GM19238 (cell line): Measurements from ENCODE around the gene DPP6.

Experiments used
- DNase-seq: peaks from one replicate; pipeline ENCODE4 v3.0.0; 2011; ENCODE audit warnings: low spot score; ENCODE audit not compliant: insufficient read length

DPP6 gene

DNA sequence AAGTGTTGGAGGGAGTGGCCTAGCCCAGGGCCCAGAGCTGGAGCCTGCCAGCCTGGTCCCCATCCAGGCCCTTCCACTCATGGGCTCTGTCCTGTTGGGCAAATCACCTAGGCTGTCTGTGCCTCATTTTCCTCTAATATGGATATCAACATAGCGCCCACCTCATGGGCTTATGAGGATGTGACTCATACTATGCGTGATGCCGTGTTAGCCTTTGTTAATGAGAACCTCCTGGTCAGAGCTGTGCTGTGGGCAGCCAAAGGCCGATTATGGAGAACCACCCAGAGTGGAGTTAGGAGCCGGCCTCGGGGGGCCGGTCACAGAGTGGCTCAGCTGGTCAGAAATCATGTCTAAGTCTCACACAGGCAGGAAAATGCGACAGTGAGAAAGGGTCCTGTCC is 644.4 kb downstream of the DPP6 start:
- no peak for DNase-seq

DNA sequence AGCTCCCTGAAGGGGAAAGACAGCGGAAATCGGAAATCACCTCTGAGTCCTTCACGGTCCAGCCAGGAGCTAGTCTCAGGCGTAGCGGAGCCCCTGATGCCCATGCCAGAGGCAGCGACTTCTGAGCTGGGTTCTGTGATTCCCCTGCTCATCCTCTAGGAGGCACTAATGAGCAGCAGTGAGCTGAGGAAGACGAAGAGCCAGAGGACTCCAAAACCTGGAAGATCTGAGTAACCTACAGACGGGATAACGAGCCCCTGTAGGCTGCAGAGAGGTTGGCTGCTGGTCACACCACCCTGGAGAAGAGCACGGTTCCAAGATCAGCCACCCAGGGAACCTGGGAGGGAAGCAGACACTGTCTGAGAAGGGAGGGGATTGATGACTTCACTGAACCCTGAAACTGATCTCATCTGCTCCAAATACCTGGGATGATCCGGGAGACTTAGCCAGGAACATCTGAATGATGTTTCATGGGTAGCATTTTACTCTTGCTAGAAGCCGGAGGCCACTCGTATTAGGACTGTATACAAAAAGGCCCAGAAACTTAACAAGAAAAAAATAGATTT is 646.6 kb downstream of the DPP6 start:
- DNase-seq: no peak

- DNase-seq: no peak
Measured at GRCh38 chr7:154699417-154699816, 647.2 kb downstream of the DPP6 start.

DNA sequence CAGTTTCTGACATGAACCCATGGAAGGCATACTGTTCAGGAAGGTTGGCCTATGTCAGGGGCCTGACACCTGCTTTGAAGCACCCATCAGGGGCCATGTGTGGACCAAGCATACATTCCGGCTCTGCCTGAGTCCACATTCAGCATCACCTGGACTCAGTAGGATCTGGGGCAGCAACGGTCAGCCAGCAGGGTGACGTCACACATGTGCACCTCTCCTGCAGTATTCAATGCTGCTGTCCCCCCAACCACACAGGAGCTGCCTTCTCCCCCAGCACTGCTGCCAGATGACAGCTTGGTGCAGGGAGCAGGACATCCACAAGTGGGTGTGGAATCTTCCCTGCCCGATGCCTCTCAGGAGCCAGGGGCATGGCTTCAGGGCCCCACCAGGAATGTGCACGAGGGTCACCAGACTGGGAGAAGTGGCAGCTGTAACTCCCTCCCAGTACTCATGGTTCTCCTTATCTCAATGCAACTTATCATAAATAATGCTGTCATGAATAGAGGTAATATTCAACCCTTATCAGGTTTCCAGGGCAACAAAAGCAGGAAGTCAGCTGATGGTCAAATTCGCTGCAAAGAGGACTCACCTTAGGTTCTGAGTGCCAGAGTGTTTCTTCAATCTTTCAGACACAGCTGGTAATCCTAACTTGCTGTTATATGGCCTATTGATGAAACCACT is 657.8 kb downstream of the DPP6 start:
- no peak for DNase-seq

- DNase-seq: no peak
Measured at GRCh38 chr7:154720016-154720415, 667.8 kb downstream of the DPP6 start.

- DNase-seq: no peak
Measured at GRCh38 chr7:154721086-154721485, 668.9 kb downstream of the DPP6 start.

GRCh38 chr7:154726368-154726767 is 674.2 kb downstream of the DPP6 start:
- no peak for DNase-seq

- no peak for DNase-seq
Measured at GRCh38 chr7:154729056-154729455, 676.9 kb downstream of the DPP6 start.

DNA sequence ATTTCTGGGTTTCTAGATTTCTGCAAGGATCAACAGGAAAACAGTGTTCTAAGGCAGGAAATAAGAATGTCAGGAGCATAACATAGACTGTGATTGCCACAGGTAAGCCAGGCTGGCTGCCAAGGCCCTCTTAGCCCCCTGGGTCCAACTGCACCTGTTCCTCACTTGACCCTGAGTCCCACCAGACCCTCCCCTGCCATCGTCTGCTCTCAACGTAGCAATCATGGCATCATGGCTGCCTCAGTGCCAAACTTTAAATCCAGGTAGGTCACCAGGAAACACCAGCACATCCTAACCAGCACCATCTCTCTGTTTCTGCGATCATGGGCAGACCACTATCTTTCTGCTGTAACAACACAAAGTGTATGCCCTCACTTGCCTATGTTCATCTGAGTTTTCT is 683.6 kb downstream of the DPP6 start:
- no peak for DNase-seq

DNA sequence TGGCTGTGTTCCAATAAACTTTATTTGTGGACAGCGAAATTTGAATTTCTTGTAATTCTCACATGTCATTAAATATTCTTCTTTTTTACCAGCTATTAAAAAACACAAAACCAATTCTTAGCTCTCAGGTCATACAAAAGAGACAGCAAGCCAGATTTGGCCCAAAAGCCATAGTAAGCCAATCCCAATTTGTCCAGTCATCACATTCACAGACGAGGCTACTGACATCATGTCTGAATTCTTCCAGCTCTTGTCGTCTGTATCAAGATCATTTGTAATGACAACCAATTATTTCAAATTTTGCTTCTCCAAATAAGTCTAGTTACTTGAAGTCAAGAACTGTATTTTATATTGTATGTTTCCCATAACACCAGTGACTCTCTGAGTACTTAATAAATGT is 684.2 kb downstream of the DPP6 start:
- DNase-seq: no peak

DNA sequence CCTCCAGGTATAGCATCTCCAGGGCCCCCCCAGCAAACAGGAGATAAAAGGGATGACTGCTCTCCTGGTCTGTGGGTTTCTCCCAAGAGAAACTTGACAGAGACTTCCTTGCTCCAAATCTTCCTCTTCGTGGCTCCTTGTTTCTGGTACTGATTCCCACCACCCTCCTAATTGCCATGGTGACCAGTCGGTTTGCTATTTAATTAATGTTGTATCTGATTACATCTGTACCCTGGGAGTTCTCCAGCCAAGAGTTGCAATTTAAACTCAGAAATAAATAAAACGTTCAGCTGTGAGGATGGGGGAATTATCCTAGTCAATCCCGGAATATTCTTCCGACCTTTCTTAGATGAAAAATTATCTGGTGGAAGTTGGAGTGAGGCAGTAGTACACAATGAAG is 686.0 kb downstream of the DPP6 start:
- no peak for DNase-seq

DNA sequence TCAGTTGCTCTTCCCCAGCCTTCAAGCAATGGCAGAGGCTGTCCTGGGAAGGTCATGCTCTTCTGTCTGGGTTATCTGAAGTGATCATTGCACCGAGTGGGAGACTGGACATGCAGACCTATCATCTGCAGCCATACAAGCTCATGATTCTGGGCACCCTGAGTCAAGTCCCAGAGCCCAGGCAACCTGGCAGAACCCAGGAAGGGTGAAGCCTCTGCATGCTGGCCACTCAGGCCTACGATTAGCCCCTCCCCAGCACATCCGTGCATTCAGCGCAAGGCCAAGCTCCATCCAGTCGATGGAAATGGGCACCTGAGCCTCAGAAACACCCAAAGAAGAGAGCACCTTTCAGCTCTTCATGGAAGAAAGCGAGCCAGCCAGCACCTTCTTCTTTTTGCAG is 688.9 kb downstream of the DPP6 start:
- DNase-seq: no peak

DNA sequence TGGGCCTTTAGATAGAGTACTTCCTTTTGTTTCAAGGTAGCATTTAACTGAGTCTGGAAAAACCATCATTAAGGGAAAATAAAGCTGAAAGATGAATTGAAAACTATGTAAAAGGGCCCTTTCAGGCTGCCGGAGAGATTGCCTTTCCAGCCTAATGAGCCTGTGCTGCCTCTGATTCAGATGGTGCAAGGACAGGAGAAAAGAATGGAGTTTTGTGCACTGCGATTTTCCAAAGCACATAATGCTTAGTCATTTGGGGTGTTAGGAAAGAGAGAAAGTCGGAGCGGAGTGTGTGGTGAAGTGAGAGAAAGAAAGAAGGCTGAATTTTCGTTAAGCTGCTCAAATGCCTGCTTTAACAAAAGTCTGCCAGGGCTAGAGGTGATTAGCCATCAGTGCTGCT is 691.0 kb downstream of the DPP6 start:
- DNase-seq: no peak

DNA sequence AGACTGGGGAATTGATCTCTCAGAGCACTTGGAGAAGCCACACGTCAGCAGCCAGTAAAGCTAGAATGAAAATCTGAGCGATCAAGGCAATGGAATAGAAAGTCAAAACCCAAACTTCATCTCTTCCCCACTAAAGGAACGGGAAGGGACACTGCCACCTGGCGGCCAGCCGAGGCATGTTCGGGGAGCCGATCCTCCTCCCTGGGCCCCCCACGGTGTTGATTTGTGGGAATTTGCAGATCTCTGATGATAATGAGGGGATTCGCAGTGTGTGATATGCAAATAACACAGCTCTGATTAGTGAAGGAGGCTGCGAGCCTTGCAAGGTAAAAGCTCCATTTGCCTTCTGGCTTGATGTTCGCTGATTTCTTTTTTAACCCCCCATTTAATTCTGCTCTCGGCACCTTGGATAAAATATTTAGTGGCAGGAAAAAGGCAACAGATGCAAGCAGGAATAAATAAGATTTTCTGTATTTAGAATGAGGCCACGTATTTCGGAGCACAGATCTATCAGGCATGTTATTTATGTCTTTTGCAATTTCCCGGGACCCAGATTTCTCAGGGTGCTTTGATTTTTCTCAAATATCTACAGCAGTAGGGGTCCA is 692.2 kb downstream of the DPP6 start:
- peak; percentile 46 for DNase-seq

DNA sequence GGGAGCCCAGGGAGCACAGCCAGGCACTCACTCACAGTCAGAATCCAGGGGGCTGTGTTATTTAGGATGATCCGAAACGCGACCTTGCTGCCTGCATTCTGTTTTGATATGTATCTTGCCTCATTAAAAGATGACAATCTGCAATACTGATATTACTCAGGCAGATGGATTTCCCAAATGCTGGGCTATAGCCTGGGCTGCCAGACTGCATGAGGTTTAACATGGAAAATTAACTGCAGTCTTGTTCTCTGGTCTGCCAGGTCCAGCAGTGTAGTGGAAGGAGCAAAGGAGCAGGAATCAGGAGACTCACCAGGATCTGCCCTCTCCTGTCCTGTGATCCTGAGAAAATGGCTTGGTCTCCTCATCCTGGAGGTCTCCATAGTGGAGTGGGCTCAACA is 692.7 kb downstream of the DPP6 start:
- DNase-seq: no peak

DNA sequence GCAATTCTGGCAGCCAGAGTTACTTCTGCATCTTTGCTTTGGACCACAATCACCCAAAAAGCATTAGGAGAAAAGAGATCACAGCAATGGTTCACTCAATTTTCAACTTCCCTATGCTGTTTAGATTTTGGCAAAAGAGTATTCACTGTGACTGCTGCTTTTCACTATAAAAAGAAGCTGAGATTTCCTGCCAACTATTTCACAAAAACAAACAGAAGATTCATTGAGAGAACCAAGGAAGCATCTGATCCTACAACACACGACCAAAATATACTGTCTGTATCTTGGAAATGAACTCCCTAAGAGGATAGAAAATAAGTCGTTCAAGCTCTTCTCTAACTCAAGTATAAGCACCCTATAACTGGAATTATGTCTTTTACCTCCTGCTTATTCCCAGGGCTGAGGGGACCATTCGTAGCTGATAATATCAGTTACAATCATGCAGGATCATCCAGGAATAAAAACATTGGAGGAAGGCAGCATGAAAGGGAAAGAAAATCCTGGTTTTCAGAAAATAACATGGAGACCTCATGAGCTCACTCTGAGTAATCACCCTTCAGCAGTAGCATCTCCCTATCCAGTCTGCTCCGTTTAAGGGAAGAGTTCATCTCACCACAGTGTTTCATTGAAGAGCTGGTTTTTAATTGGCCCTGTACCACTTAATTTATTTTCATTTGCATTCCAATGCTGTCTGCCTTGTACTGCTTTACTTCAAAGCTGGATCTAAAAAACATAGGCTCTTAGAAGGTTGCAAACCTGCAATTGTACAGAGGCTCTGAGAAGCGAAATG is 694.6 kb downstream of the DPP6 start:
- DNase-seq: no peak

- DNase-seq: no peak
Measured at GRCh38 chr7:154748089-154748786, 696.0 kb downstream of the DPP6 start.

GRCh38 chr7:154750353-154750801 is 698.2 kb downstream of the DPP6 start:
- no peak for DNase-seq

- DNase-seq: no peak
Measured at GRCh38 chr7:154753226-154753625, 701.0 kb downstream of the DPP6 start.

GRCh38 chr7:154757756-154758155 is 705.6 kb downstream of the DPP6 start:
- no peak for DNase-seq

GRCh38 chr7:154759989-154760388 is 707.8 kb downstream of the DPP6 start:
- DNase-seq: no peak

- DNase-seq: no peak
Measured at GRCh38 chr7:154765118-154765517, 712.9 kb downstream of the DPP6 start.
